Lower leg skin (tissue), 3 donors: ENCODE results near the gene GTF2A2.

Experiments
- POLR2A ChIP-seq, 2 donors: fragments of 450-650 bp; IDR thresholded peaks; one replicate each; pipeline ENCODE4 v1.6.1; 2016 to 2017; ENCODE audit warnings: antibody characterized with exemption in 2 of 2, mild to moderate bottlenecking in 1 of 2, moderate library complexity in 1 of 2
- TF ChIP-seq, protein P1 (sequence below), 3 donors: fragments of 450-650 bp; IDR thresholded peaks; one replicate each; pipeline ENCODE4 v1.5.1; 2016; ENCODE audit warnings: antibody characterized with exemption in 3 of 3, mild to moderate bottlenecking in 3 of 3, moderate library complexity in 2 of 3

DNA sequence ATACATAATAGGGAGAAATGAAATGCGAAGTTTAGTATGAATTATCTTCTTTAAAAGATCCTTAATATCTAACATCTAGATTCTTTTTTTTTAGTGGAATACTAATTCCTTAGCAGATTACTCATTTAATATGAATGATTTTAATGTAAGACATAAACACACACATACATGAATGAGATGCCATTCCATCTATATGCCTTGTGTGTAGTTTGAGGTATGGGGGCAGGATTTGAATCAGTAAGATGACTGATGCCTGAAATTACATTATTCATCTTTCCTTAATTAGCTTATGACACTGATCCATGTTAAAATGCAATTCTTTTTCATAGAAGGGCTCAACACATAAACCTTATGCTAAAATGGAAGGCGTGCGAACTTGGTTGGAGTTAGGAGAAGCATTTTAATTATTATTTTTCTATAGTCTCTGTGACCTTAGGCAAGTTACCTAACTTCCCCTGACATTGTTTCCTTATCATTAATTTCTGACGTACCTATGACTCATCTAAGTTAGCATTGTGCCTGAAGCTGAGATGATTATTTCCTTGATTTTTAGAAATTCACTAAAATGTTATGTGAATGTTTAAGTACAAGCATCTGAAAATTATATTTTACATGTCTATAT lies 42.6 kb upstream of the GTF2A2 start:
- no peak for TF ChIP-seq POLR2A (IDR thresholded peaks at IDR 0.05)
- TF ChIP-seq, protein P1, sequence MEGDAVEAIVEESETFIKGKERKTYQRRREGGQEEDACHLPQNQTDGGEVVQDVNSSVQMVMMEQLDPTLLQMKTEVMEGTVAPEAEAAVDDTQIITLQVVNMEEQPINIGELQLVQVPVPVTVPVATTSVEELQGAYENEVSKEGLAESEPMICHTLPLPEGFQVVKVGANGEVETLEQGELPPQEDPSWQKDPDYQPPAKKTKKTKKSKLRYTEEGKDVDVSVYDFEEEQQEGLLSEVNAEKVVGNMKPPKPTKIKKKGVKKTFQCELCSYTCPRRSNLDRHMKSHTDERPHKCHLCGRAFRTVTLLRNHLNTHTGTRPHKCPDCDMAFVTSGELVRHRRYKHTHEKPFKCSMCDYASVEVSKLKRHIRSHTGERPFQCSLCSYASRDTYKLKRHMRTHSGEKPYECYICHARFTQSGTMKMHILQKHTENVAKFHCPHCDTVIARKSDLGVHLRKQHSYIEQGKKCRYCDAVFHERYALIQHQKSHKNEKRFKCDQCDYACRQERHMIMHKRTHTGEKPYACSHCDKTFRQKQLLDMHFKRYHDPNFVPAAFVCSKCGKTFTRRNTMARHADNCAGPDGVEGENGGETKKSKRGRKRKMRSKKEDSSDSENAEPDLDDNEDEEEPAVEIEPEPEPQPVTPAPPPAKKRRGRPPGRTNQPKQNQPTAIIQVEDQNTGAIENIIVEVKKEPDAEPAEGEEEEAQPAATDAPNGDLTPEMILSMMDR (IDR thresholded peaks at IDR 0.05) = no peak
